IMR-90 (cell line): ENCODE data around the gene TAL1. TPM values are rescaled to one million over a fixed set of nuclear protein-coding genes. Genes with fewer than 3 reads are reported as not detected.

ENCODE experiments used
- ATAC-seq: fragments of 200-7000 bp; cut with Tn5 transposase; 2 replicates; pipeline ENCODE4 v1.9.1; 2020; ENCODE audit warnings: low read depth, mild to moderate bottlenecking, moderate library complexity
- BruUV-seq: library from RNA; stranded (reverse); fragments of 400-500 nt; replicated peaks from 2 replicates; lab custom pipeline; 2021; lab: Mats Ljungman, UMichigan
- CTCF ChIA-PET: fragments of 300-600 bp; formaldehyde crosslinking; extraction: SDS; loops from one replicate; lab custom pipeline; 2021; ENCODE audit warnings: antibody characterized with exemption; lab: Yijun Ruan, JAX
- POLR2A ChIA-PET: fragments of 300-600 bp; sonication (Branson Sonifier 250); formaldehyde crosslinking; loops from one replicate; lab custom pipeline; 2022; ENCODE audit warnings: antibody characterized with exemption; ENCODE audit not compliant: unreplicated experiment; lab: Charles Lee
- DNase-seq: peaks from one replicate; pipeline ENCODE4 v3.0.0; 2013
- H2AFZ ChIP-seq: replicated peaks from 2 replicates; pipeline ENCODE3; 2013; ENCODE audit warnings: low read length, mild to moderate bottlenecking; ENCODE audit not compliant: poor library complexity
- H2AK5ac ChIP-seq: 2 replicates; pipeline ENCODE4 v1.6.1; 2013; ENCODE audit warnings: low read depth, low read length, inconsistent platforms
- H2AK9ac ChIP-seq: replicated peaks from 2 replicates; pipeline ENCODE3; 2013; ENCODE audit warnings: mild to moderate bottlenecking, low read depth, low read length, moderate library complexity; ENCODE audit not compliant: poor library complexity
- H2BK120ac ChIP-seq: 2 replicates; pipeline ENCODE4 v1.6.1; 2013; ENCODE audit warnings: low read depth, low read length, inconsistent platforms
- H2BK15ac ChIP-seq: 3 replicates; pipeline ENCODE4 v1.6.1; 2013; ENCODE audit warnings: low read depth, low read length, inconsistent platforms
- H2BK20ac ChIP-seq: 2 replicates; pipeline ENCODE4 v1.6.1; 2013; ENCODE audit warnings: low read depth, mild to moderate bottlenecking, inconsistent platforms, low read length, moderate library complexity
- H2BK5ac ChIP-seq: 2 replicates; pipeline ENCODE4 v1.6.1; 2013; ENCODE audit warnings: mild to moderate bottlenecking, low read depth, low read length, inconsistent platforms; ENCODE audit not compliant: poor library complexity, severe bottlenecking
- H3K14ac ChIP-seq: replicated peaks from 2 replicates; pipeline ENCODE4 v1.6.1; 2013; ENCODE audit warnings: low read depth, low read length, inconsistent platforms
- H3K18ac ChIP-seq: 2 replicates; pipeline ENCODE4 v1.6.1; 2013; ENCODE audit warnings: low read depth, low read length, control low read depth
- H3K23ac ChIP-seq: 2 replicates; pipeline ENCODE4 v1.6.1; 2013; ENCODE audit warnings: low read depth, low read length, inconsistent platforms
- H3K27ac ChIP-seq: 2 replicates; pipeline ENCODE4 v1.5.1; 2013; ENCODE audit warnings: mild to moderate bottlenecking, control low read depth, low read length; ENCODE audit not compliant: insufficient read depth
- H3K27me3 ChIP-seq: 2 replicates; pipeline ENCODE4 v1.6.1; 2013; ENCODE audit warnings: low read length; ENCODE audit not compliant: control insufficient read depth, insufficient read depth
- H3K36me3 ChIP-seq: 2 replicates; pipeline ENCODE4 v1.6.1; 2013; ENCODE audit warnings: low read length, mixed read lengths; ENCODE audit not compliant: control insufficient read depth, insufficient read depth
- H3K4ac ChIP-seq: 2 replicates; pipeline ENCODE4 v1.6.1; 2013; ENCODE audit warnings: low read depth, low read length, inconsistent platforms
- H3K4me1 ChIP-seq: 2 replicates; pipeline ENCODE4 v1.6.1; 2013; ENCODE audit warnings: low read length, mixed read lengths; ENCODE audit not compliant: control insufficient read depth, insufficient read depth
- H3K4me2 ChIP-seq: 2 replicates; pipeline ENCODE4 v1.6.1; 2013; ENCODE audit warnings: low read depth, mild to moderate bottlenecking, control low read depth, low read length, moderate library complexity
- H3K4me3 ChIP-seq: 2 replicates; pipeline ENCODE4 v1.5.1; 2013; ENCODE audit warnings: low read depth, mild to moderate bottlenecking, control low read depth, low read length, moderate library complexity; ENCODE audit not compliant: insufficient read depth
- H3K56ac ChIP-seq: 2 replicates; pipeline ENCODE4 v1.6.1; 2013; ENCODE audit warnings: low read length, inconsistent platforms; ENCODE audit not compliant: insufficient read depth; ENCODE audit errors: extremely low read depth
- H3K79me1 ChIP-seq, 2 experiments: 2 replicates each; pipeline ENCODE4 v1.6.1; 2013; ENCODE audit warnings: low read length in 2 of 2, inconsistent platforms in 1 of 2, low read depth in 1 of 2
- H3K9ac ChIP-seq: 2 replicates; pipeline ENCODE4 v1.6.1; 2013; ENCODE audit warnings: low read depth, low read length, control low read depth
- H3K9me1 ChIP-seq: 2 replicates; pipeline ENCODE4 v1.6.1; 2013; ENCODE audit warnings: low read length, inconsistent platforms; ENCODE audit not compliant: insufficient read depth
- H3K9me3 ChIP-seq: 2 replicates; pipeline ENCODE4 v1.6.1; 2013; ENCODE audit warnings: low read length; ENCODE audit not compliant: control insufficient read depth, insufficient read depth
- H4K20me1 ChIP-seq: 2 replicates; pipeline ENCODE4 v1.6.1; 2013; ENCODE audit warnings: low read length, inconsistent platforms; ENCODE audit not compliant: insufficient read depth
- H4K5ac ChIP-seq: 2 replicates; pipeline ENCODE4 v1.6.1; 2013; ENCODE audit warnings: mild to moderate bottlenecking, low read depth, low read length, control low read depth
- H4K8ac ChIP-seq, 2 experiments: 2 replicates each; pipeline ENCODE4 v1.6.1; 2013; ENCODE audit warnings: low read depth in 2 of 2, low read length in 2 of 2, control low read depth in 1 of 2, inconsistent platforms in 1 of 2
- H4K91ac ChIP-seq: 2 replicates; pipeline ENCODE4 v1.6.1; 2013; ENCODE audit warnings: low read depth, low read length, inconsistent platforms; ENCODE audit not compliant: insufficient read depth
- BHLHE40 ChIP-seq: fragments of 150-350 bp; IDR thresholded peaks from 2 replicates; pipeline ENCODE4 v1.6.1; 2016; ENCODE audit warnings: mild to moderate bottlenecking, low read depth, low read length
- CEBPB ChIP-seq: IDR thresholded peaks from 2 replicates; pipeline ENCODE4 v1.6.1; 2012; ENCODE audit warnings: low read depth, low read length, improper control_type of control experiment
- CHD1 ChIP-seq: IDR thresholded peaks from 2 replicates; pipeline ENCODE4 v1.6.1; 2012; ENCODE audit warnings: low read depth, low read length, improper control_type of control experiment
- CTCF ChIP-seq: conservative IDR thresholded peaks from 2 replicates; pipeline ENCODE4 v1.5.1; 2012; ENCODE audit warnings: mild to moderate bottlenecking, low read depth, low read length, improper control_type of control experiment
- FOS ChIP-seq: fragments of 150-350 bp; IDR thresholded peaks from 2 replicates; pipeline ENCODE4 v1.6.1; 2016; ENCODE audit warnings: low read depth, low read length
- MAFK ChIP-seq: IDR thresholded peaks from 2 replicates; pipeline ENCODE4 v1.6.1; 2012; ENCODE audit warnings: low read depth, low read length, improper control_type of control experiment
- MAZ ChIP-seq: IDR thresholded peaks from 2 replicates; pipeline ENCODE4 v1.6.1; 2012; ENCODE audit warnings: low read depth, mild to moderate bottlenecking, low read length, improper control_type of control experiment, moderate library complexity, borderline replicate concordance
- MXI1 ChIP-seq: IDR thresholded peaks from 2 replicates; pipeline ENCODE4 v1.6.1; 2012; ENCODE audit warnings: low read depth, mild to moderate bottlenecking, low read length, moderate library complexity, borderline replicate concordance
- NFE2L2 ChIP-seq: fragments of 150-350 bp; IDR thresholded peaks from 2 replicates; pipeline ENCODE4 v1.6.1; 2016; ENCODE audit warnings: low read depth, mild to moderate bottlenecking, low read length
- POLR2A ChIP-seq: IDR thresholded peaks from 2 replicates; pipeline ENCODE4 v1.6.1; 2012; ENCODE audit warnings: mild to moderate bottlenecking, low read depth, low read length
- RAD21 ChIP-seq: IDR thresholded peaks from 2 replicates; pipeline ENCODE4 v1.6.1; 2012; ENCODE audit warnings: low read length, improper control_type of control experiment
- RCOR1 ChIP-seq: IDR thresholded peaks from 2 replicates; pipeline ENCODE4 v1.6.1; 2012; ENCODE audit warnings: mild to moderate bottlenecking, low read length, improper control_type of control experiment; ENCODE audit not compliant: insufficient replicate concordance
- RFX5 ChIP-seq: IDR thresholded peaks from 2 replicates; pipeline ENCODE4 v1.8.0; 2012; ENCODE audit warnings: low read depth, mild to moderate bottlenecking, low read length, moderate library complexity
- SMC3 ChIP-seq: fragments of 150-350 bp; IDR thresholded peaks from 2 replicates; pipeline ENCODE4 v1.6.1; 2016; ENCODE audit warnings: low read depth, mild to moderate bottlenecking, antibody characterized with exemption, low read length, moderate library complexity
- USF2 ChIP-seq: fragments of 150-350 bp; IDR thresholded peaks from 2 replicates; pipeline ENCODE4 v1.6.1; 2017; ENCODE audit warnings: mild to moderate bottlenecking, antibody characterized with exemption, low read length, low read depth
- WGBS, 2 experiments: methylation state at CpG; one replicate each; pipeline versions ENCODE4 v1.1.5 to v1.1.7; 2013; ENCODE audit warnings: missing lambda C conversion rate in 2 of 2; ENCODE audit not compliant: insufficient read length in 1 of 2; ENCODE audit errors: extremely low coverage in 2 of 2; 5-methylcytosine and 5-hydroxymethylcytosine counted together
- dilution Hi-C: fragments of 300-500 bp; cut with HindIII; formaldehyde crosslinking; loops from one replicate; pipeline ENCODE4 v1.14.3; 2018; ENCODE audit warnings: low sequenced_read_pairs; ENCODE audit not compliant: unreplicated experiment
- in situ Hi-C: fragments of 300-500 bp; cut with MboI; formaldehyde crosslinking; loops from 3 replicates; pipeline ENCODE4 v1.14.3; 2019; ENCODE audit warnings: low sequenced_read_pairs, inconsistent platforms, mixed read lengths
- intact Hi-C: fragments of 100-400 bp; cut with micrococcal nuclease; formaldehyde crosslinking; loops from 2 replicates; pipeline ENCODE4 v1.10.0; 2022
- polyA plus RNA-seq, 3 experiments: library from polyadenylated mRNA; depleted of rRNA; stranded (reverse); fragments of >200 nt; gene quantifications; 2 replicates each; pipeline ENCODE4 v1.2.3, GENCODE V29; 2012; ENCODE audit warnings: low replicate concordance in 1 of 3
- total RNA-seq: library from RNA; depleted of rRNA; stranded (reverse); fragments of >200 nt; gene quantifications from 2 replicates; pipeline ENCODE4 v1.2.3, GENCODE V29; 2012
- TF ChIP-seq, protein P1 (sequence below): fragments of 150-350 bp; IDR thresholded peaks from 2 replicates; pipeline ENCODE4 v1.6.1; 2016; ENCODE audit warnings: low read depth, mild to moderate bottlenecking, low read length, moderate library complexity, borderline replicate concordance

TAL1 gene
- total and polyA plus RNA-seq, 2 of the 4 experiments (the other 2 are of a cell fraction) = not detected

- H3K79me1 ChIP-seq = peaks cover 15 to 19% of the 10 kb centered on the region in 2 experiments; a peak in 3 of 4 replicates
- no peak overlapping the region for H2BK5ac ChIP-seq
- peak; percentile 53 for DNase-seq
- no peak overlapping the region for H3K4me2 ChIP-seq
- H3K4ac ChIP-seq = no peak overlapping the region
- H3K27ac ChIP-seq = no peak overlapping the region
- intact Hi-C loops = no loop called here
- no peaks in the 10 kb centered on the region for H3K9me3 ChIP-seq
- POLR2A ChIA-PET = no interaction called here
- H3K4me3 ChIP-seq = no peak overlapping the region
- TF ChIP-seq BHLHE40 = no peak
- no peak for TF ChIP-seq SMC3
- TF ChIP-seq MXI1 = no peak
- TF ChIP-seq, protein P1, sequence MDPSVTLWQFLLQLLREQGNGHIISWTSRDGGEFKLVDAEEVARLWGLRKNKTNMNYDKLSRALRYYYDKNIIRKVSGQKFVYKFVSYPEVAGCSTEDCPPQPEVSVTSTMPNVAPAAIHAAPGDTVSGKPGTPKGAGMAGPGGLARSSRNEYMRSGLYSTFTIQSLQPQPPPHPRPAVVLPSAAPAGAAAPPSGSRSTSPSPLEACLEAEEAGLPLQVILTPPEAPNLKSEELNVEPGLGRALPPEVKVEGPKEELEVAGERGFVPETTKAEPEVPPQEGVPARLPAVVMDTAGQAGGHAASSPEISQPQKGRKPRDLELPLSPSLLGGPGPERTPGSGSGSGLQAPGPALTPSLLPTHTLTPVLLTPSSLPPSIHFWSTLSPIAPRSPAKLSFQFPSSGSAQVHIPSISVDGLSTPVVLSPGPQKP = no peak
- TF ChIP-seq POLR2A = no peak
- TF ChIP-seq CEBPB = no peak
- TF ChIP-seq RFX5 = no peak
- TF ChIP-seq MAFK = no peak
- no peak for TF ChIP-seq USF2
- TF ChIP-seq CTCF = no peak
- TF ChIP-seq RAD21 = no peak
- no peak for TF ChIP-seq NFE2L2
- TF ChIP-seq RCOR1 = no peak
- TF ChIP-seq MAZ = no peak
- no peak for TF ChIP-seq CHD1
- TF ChIP-seq FOS = no peak
- in situ Hi-C loops = no loop called here
- no peak overlapping the region for H2AFZ ChIP-seq
- CTCF ChIA-PET = interaction anchor here (1.3 kb wide), 1 partner anchor 17 kb away, joined by 4 read pairs; no protein-coding TSS in a partner anchor
- no peak overlapping the region for H2BK20ac ChIP-seq
- WGBS, 2 experiments = no CpG with 5 or more reads among the region's 3 CpGs
- H4K5ac ChIP-seq = no peak overlapping the region
- H3K9me1 ChIP-seq = no peaks in the 10 kb centered on the region; the same call in 1 of the 2 replicates
- H3K23ac ChIP-seq = no peak overlapping the region
- H3K36me3 ChIP-seq = peaks cover 8% of the 10 kb centered on the region
- no peaks in the 10 kb centered on the region for H3K4me1 ChIP-seq
- H2AK5ac ChIP-seq = no peak overlapping the region
- no peak overlapping the region for H2AK9ac ChIP-seq
- no peaks in the 10 kb centered on the region; the same call in 1 of the 2 replicates for H4K20me1 ChIP-seq
- peak; percentile 52 for ATAC-seq
- H3K14ac ChIP-seq = no peak overlapping the region
- no peak overlapping the region for H4K8ac ChIP-seq
- dilution Hi-C loops = no loop called here
- H3K27me3 ChIP-seq = no peaks in the 10 kb centered on the region
- no peak overlapping the region for H3K18ac ChIP-seq
- no TSS peak for BruUV-seq
- H2BK120ac ChIP-seq = no peak overlapping the region
- no peak overlapping the region for H3K9ac ChIP-seq
- H4K91ac ChIP-seq = no peak overlapping the region
- no peak overlapping the region for H3K56ac ChIP-seq
- H2BK15ac ChIP-seq = no peak overlapping the region
Observed at GRCh38 chr1:47280142-47280541, 48.1 kb upstream of the TAL1 start.
